Mucosa of descending colon (tissue), 3 donors: ENCODE data around the gene ASL. TPM values are rescaled to one million over a fixed set of nuclear protein-coding genes. Genes with fewer than 3 reads are reported as not detected.
A peak's percentile ranks its signal among the peaks of the same experiment; 100 is the strongest.
"Not testable (repeated sequence)": the region's sequence is repeated elsewhere in the genome, so short reads cannot be mapped to it uniquely, and the experiment has no call there.

Experiments
- ATAC-seq: fragments of 200-7000 bp; cut with Tn5 transposase; one replicate; pipeline ENCODE4 v1.9.1; 2020; ENCODE audit warnings: mild to moderate bottlenecking, moderate library complexity
- DNase-seq, 3 donors: peaks; one replicate each; pipeline ENCODE4 v3.0.0-alpha.2; 2020
- H3K36me3 ChIP-seq: fragments of 200-600 bp; one replicate; pipeline ENCODE4 v1.8.0; 2021; ENCODE audit warnings: low read depth, mild to moderate bottlenecking
- H3K4me1 ChIP-seq: fragments of 200-600 bp; one replicate; pipeline ENCODE4 v1.8.0; 2021; ENCODE audit warnings: low read depth, mild to moderate bottlenecking
- H3K4me3 ChIP-seq: fragments of 200-600 bp; one replicate; pipeline ENCODE4 v1.8.0; 2021; ENCODE audit warnings: mild to moderate bottlenecking
- H3K9me3 ChIP-seq: fragments of 200-600 bp; one replicate; pipeline ENCODE4 v1.8.0; 2021; ENCODE audit warnings: mild to moderate bottlenecking
- CTCF ChIP-seq: fragments of 200-600 bp; IDR thresholded peaks from one replicate; pipeline ENCODE4 v1.8.0; 2022; ENCODE audit warnings: antibody characterized with exemption, mild to moderate bottlenecking
- intact Hi-C, 2 donors: fragments of 100-400 bp; cut with DNase I in 1 of 2; cut with micrococcal nuclease in 1 of 2; formaldehyde crosslinking; loops; one replicate each; pipeline versions ENCODE4 v1.11.0 to v1.11.1; 2022; cut with DNase I, micrococcal nuclease
- long read RNA-seq, 2 donors: library from polyadenylated mRNA; unstranded; transcript quantifications; one replicate each; pipeline ENCODE4 v2.0.0, GENCODE V29; 2019 to 2021
- total RNA-seq, 3 donors: library from RNA; stranded (reverse); fragmentation: NEBNext Ultra II Directional in 2 of 3; extraction: Animal tissue kit (Norgen Biotek cat#: 25700) in 2 of 3; gene quantifications; one replicate each; pipeline versions ENCODE4 v1.2.1 to v1.2.4, GENCODE V29; 2021 to 2023
- donor health status: DM: no; HTN: no; CAD: no; lungs with moderate emphysema.
- donor health status: DM: no; HTN: no; CAD: no.
- donor health status: DM: no; HTN: yes; CAD: no.

The ASL gene
- 100 to 1,000 TPM in 2 of 3 donors, 10 to 100 TPM in 1; 70.5 to 145 (median 129) TPM for total RNA-seq
- long read RNA-seq, donor 1, transcript ASL-205 (16 exons, 1,622 nt): major isoform, 33 of 73 reads
- long read RNA-seq, donor 1, transcript ASL-203 (15 exons, 1,765 nt): minor isoform, 5 of 73 reads
- long read RNA-seq, donor 1, transcript ASL-201 (17 exons, 2,143 nt): minor isoform, 10 of 73 reads
- long read RNA-seq, donor 1, partial matches to known transcripts: 10 of 73 reads
- long read RNA-seq, donor 1, other reads (novel, unspliced or antisense): 15 of 73 reads
- long read RNA-seq, donor 2, transcript ASL-203 (15 exons, 1,765 nt): minor isoform, 14 of 186 reads
- long read RNA-seq, donor 2, transcript ASL-201 (17 exons, 2,143 nt): minor isoform, 20 of 186 reads
- long read RNA-seq, donor 2, transcript ASL-205 (16 exons, 1,622 nt): major isoform, 81 of 186 reads
- long read RNA-seq, donor 2, partial matches to known transcripts: 36 of 186 reads
- long read RNA-seq, donor 2, other reads (novel, unspliced or antisense): 32 of 186 reads

DNA sequence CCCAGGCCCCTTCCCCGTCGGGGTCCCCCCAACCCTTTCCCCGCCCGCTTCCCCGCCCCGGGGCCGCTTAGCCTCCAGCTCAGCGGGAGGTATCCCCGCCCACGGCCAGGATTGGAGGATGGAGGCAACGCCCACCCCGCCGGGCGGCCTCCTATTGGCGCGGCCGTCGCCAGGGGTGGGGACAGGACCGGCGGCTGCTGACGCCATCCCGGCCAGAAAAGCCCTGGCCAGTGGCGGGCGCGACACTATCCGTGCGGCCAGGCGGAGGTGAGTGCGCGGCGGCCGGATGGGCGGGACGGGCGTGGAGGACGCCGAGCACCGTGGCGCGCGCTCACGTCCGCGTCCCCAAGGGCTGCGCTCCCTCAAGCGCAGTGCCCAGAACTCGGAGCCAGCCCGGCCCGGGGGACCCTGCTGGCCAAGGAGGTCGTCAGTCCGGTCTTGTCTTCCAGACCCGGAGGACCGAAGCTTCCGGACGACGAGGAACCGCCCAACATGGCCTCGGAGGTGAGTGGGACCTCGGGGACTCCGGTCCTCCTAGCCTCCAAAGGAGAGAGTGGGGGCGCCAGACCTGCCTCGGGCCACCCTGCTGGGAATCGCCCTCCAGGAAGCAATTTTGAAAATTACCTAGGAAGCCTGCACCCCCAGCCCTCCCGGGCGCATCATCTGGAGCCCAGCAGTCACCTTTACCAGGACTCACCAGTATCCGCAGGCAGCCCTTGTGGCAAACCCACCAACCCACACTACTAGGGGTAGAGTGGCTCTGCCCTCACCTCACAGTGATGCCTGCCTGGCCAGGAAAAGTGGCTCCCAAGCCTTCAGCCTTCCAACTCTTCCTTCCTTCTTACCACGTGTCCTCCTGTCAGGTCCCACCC is at the start of gene ASL:
TSS of gene ASL (plus strand) at position 230 of the 872 bp plus-strand sequence. CDS start at position 493, 263 bp downstream.
- intact Hi-C loops: no loop called here
- peak; percentile 20 for TF ChIP-seq CTCF
- Histone ChIP-seq H3K4me3 (peak within 1 kb of the TSS; percentile 87), H3K4me1 (peaks cover 21% of the 10 kb centered on the region), H3K36me3 (no peaks in the 10 kb centered on the region), H3K9me3 (no peaks in the 10 kb centered on the region)
- ATAC-seq: peak; percentile 97
- DNase-seq: peak; percentile 95 to 97 (median 96)

GRCh38 chr7:66028342-66028741 is 47.3 kb upstream of the ASL start:
- intact Hi-C loops: not testable (repeated sequence)

GRCh38 chr7:66033471-66034385 is 41.9 kb upstream of the ASL start:
- intact Hi-C loops: no loop called here
- no peaks in the 10 kb centered on the region for H3K9me3 ChIP-seq
- no peak for DNase-seq
- no peak for ATAC-seq
- H3K4me3 ChIP-seq: no peak overlapping the region
- H3K4me1 ChIP-seq: no peaks in the 10 kb centered on the region
- H3K36me3 ChIP-seq: no peaks in the 10 kb centered on the region
- no peak for TF ChIP-seq CTCF

More at GRCh38 chr7:66028342-66028741, 47.3 kb upstream of the ASL start:
- H3K9me3 ChIP-seq, H3K36me3 ChIP-seq, H3K4me1 ChIP-seq, ATAC-seq, DNase-seq, H3K4me3 ChIP-seq: not testable (repeated sequence)

DNA sequence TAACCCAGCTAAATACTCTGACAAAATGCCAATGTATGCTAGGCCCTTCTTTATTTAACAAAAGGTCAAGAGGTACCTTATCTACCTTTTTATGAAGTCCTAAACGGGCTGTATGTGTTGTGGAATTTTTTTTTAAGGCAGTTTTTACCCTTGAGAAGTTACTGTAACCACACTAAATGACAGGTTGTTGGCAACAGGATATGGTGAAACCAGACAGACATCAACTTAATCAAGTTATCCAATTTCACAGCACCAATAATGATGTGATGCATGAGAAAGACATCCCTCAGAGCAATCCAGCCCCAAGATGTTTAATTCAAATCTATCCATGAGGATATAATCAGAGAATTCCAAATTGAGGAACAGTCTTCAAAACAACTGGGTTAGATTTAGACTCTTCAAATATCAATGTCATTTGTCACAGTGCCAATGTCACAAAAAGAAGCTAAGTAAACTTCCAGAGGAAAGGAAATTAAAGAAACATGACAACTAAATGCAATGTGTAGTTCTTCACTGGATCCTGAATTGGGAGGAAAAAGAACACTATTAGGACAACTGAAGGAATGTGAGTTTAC is 41.1 kb upstream of the ASL start:
- DNase-seq, ATAC-seq, H3K4me1 ChIP-seq, H3K4me3 ChIP-seq, intact Hi-C loops, H3K9me3 ChIP-seq, H3K36me3 ChIP-seq: not testable (repeated sequence)

GRCh38 chr7:66036382-66036781 is 39.2 kb upstream of the ASL start:
- TF ChIP-seq CTCF: no peak
- Histone ChIP-seq H3K9me3 (no peaks in the 10 kb centered on the region), H3K4me3 (no peak overlapping the region), H3K36me3 (no peaks in the 10 kb centered on the region), H3K4me1 (no peaks in the 10 kb centered on the region)
- ATAC-seq (no peak), DNase-seq (no peak)
- intact Hi-C loops: no loop called here

GRCh38 chr7:66036788-66037187 is 38.8 kb upstream of the ASL start:
- DNase-seq (no peak), ATAC-seq (no peak)
- Histone ChIP-seq H3K4me3 (no peak overlapping the region), H3K9me3 (no peaks in the 10 kb centered on the region), H3K4me1 (no peaks in the 10 kb centered on the region), H3K36me3 (no peaks in the 10 kb centered on the region)
- intact Hi-C loops: no loop called here
- no peak for TF ChIP-seq CTCF
